GM19043 (cell line): ENCODE measurements around the gene SGSH.

Source experiments
- ATAC-seq: cut with Tn5 transposase; IDR thresholded peaks from one replicate; pipeline ENCODE4 v1.9.1; 2021; ENCODE audit warnings: low read depth; ENCODE audit not compliant: unreplicated experiment

Gene SGSH

GRCh38 chr17:80190716-80191115 lies 29.4 kb downstream of the SGSH start:
- ATAC-seq, result no peak

- no peak for ATAC-seq
Measured at GRCh38 chr17:80189611-80190010, 30.5 kb downstream of the SGSH start.

GRCh38 chr17:80187515-80187941 lies 32.6 kb downstream of the SGSH start:
- ATAC-seq, result no peak

- no peak for ATAC-seq
Measured at GRCh38 chr17:80187090-80187489, 33.0 kb downstream of the SGSH start.

GRCh38 chr17:80185968-80186367 lies 34.2 kb downstream of the SGSH start:
- ATAC-seq, result no peak

GRCh38 chr17:80184423-80184714 lies 35.8 kb downstream of the SGSH start:
- no peak for ATAC-seq

- ATAC-seq, result no peak
Measured at GRCh38 chr17:80183581-80184422, 36.3 kb downstream of the SGSH start.

GRCh38 chr17:80182845-80183223 lies 37.3 kb downstream of the SGSH start:
- no peak for ATAC-seq

- no peak for ATAC-seq
Measured at GRCh38 chr17:80182118-80182844, 37.9 kb downstream of the SGSH start.

- ATAC-seq, result no peak
Measured at GRCh38 chr17:80181431-80181830, 38.7 kb downstream of the SGSH start.

GRCh38 chr17:80180192-80180591 lies 39.9 kb downstream of the SGSH start:
- no peak for ATAC-seq

GRCh38 chr17:80177986-80178595 lies 42.0 kb downstream of the SGSH start:
- no peak for ATAC-seq

GRCh38 chr17:80176757-80177156 lies 43.4 kb downstream of the SGSH start:
- ATAC-seq, result no peak

- no peak for ATAC-seq
Measured at GRCh38 chr17:80173916-80174315, 46.2 kb downstream of the SGSH start.

- no peak for ATAC-seq
Measured at GRCh38 chr17:80173126-80173525, 47.0 kb downstream of the SGSH start.

- no peak for ATAC-seq
Measured at GRCh38 chr17:80171681-80172080, 48.5 kb downstream of the SGSH start.

GRCh38 chr17:80169784-80170500 lies 50.2 kb downstream of the SGSH start, which contains the start of gene CARD14:
Gene CARD14 (plus strand): TSS chr17:80170030. CDS start chr17:80181439, 11,409 bp downstream.
- no peak for ATAC-seq

- ATAC-seq, result no peak
Measured at GRCh38 chr17:80169107-80169506, 51.0 kb downstream of the SGSH start.

GRCh38 chr17:80168371-80168770 lies 51.8 kb downstream of the SGSH start:
- ATAC-seq, result no peak

GRCh38 chr17:80166446-80166845 lies 53.7 kb downstream of the SGSH start:
- ATAC-seq, result no peak

- ATAC-seq, result no peak
Measured at GRCh38 chr17:80164185-80164584, 55.9 kb downstream of the SGSH start.
